ENCODE results near the gene TCP11X2. TPM values are rescaled to one million over a fixed set of nuclear protein-coding genes. Genes with fewer than 3 reads are reported as not detected.

TCP11X2 gene
- total RNA-seq, 2 experiments from 2014 or later = not detected

Other genes starting within 250 kb of the TCP11X2 start
- not detected for gene NXF2, start 224.6 kb downstream of the TCP11X2 start, total RNA-seq
- gene NXF2B, start 31.8 kb downstream of the TCP11X2 start, total RNA-seq = not detected
- gene TMSB15A, start 44.9 kb upstream of the TCP11X2 start, total RNA-seq = 1 to 10 TPM in 1 of 2 experiments, under 1 TPM in 1; 0.84 to 1.1 TPM
- 10 to 100 TPM; 12.6 to 13.3 TPM for gene ARMCX5, start 127.7 kb upstream of the TCP11X2 start, total RNA-seq
- 1 to 10 TPM; 4.2 to 5.1 TPM for gene GPRASP1, start 179.7 kb upstream of the TCP11X2 start, total RNA-seq
- gene GPRASP2, start 240.6 kb upstream of the TCP11X2 start, total RNA-seq = 1 to 10 TPM; 1.3 to 2.1 TPM
- gene GPRASP3, start 248.9 kb upstream of the TCP11X2 start, total RNA-seq = 1 to 10 TPM; 1.0 to 1.8 TPM